KMS-11 (cell line): ENCODE results near the gene PAX3.

ENCODE experiments used
- H2AFZ ChIP-seq: fragments of 200-600 bp; sonication (generic); 2 replicates; pipeline ENCODE4 v1.6.1; 2016; ENCODE audit warnings: antibody characterized with exemption, mixed run types, low read depth
- H3K27ac ChIP-seq: fragments of 200-600 bp; sonication (generic); 2 replicates; pipeline ENCODE4 v1.6.1; 2016; ENCODE audit warnings: mild to moderate bottlenecking, mixed run types
- H3K27me3 ChIP-seq: fragments of 200-600 bp; sonication (generic); 2 replicates; pipeline ENCODE4 v1.6.1; 2017; ENCODE audit warnings: mild to moderate bottlenecking, low read depth, mixed run types, moderate library complexity; ENCODE audit not compliant: insufficient read depth
- H3K36me3 ChIP-seq: fragments of 200-600 bp; sonication (generic); 2 replicates; pipeline ENCODE4 v1.6.1; 2017; ENCODE audit warnings: mild to moderate bottlenecking, mixed run types; ENCODE audit not compliant: insufficient read depth
- H3K4me1 ChIP-seq: fragments of 200-600 bp; sonication (generic); 2 replicates; pipeline ENCODE4 v1.6.1; 2016; ENCODE audit warnings: mild to moderate bottlenecking, low read depth, mixed run types; ENCODE audit not compliant: poor library complexity, severe bottlenecking
- H3K4me2 ChIP-seq: fragments of 200-600 bp; sonication (generic); 2 replicates; pipeline ENCODE4 v1.7.0; 2016; ENCODE audit warnings: mild to moderate bottlenecking, mixed run types
- H3K4me3 ChIP-seq: fragments of 200-600 bp; sonication (generic); IDR thresholded peaks from 2 replicates; pipeline ENCODE4 v1.6.1; 2017; ENCODE audit warnings: low read depth, low read length, mixed read lengths; ENCODE audit not compliant: insufficient read depth
- H3K79me2 ChIP-seq: fragments of 200-600 bp; sonication (generic); 2 replicates; pipeline ENCODE4 v1.6.1; 2016; ENCODE audit warnings: low read depth, mixed run types; ENCODE audit not compliant: insufficient read depth
- H3K9ac ChIP-seq: fragments of 200-600 bp; sonication (generic); 2 replicates; pipeline ENCODE4 v1.6.1; 2016; ENCODE audit warnings: mild to moderate bottlenecking, mixed run types
- H4K20me1 ChIP-seq: fragments of 200-600 bp; sonication (generic); 2 replicates; pipeline ENCODE4 v1.6.1; 2016; ENCODE audit warnings: mild to moderate bottlenecking, mixed run types; ENCODE audit not compliant: insufficient read depth
- TF ChIP-seq, protein P1 (sequence below): fragments of 200-600 bp; sonication (generic); conservative IDR thresholded peaks from 2 replicates; pipeline ENCODE4 v1.6.1; 2017; ENCODE audit warnings: low read depth, mild to moderate bottlenecking, antibody characterized with exemption, low read length, moderate library complexity, mixed read lengths

The PAX3 gene

DNA sequence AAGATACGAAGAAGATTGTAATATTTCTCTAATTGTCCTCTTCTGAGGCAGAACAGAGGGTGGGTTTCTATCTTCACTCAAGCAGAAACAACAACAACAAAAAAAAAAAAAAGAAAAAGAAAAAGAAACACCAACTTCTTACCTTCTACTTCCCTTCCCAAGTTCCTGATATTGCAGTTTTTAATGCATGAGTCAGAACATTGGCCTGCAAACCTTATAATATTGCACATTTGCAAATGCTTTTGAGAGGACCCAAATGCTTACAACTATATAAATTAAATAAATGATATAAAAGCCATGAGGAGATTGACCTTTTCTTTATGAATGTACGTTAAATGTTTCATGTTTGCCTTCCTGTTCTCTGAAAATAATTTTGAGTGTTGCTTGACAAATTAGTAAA lies 37.3 kb downstream of the PAX3 start:
- Histone ChIP-seq H3K36me3 (no peaks in the 10 kb centered on the region), H3K4me2 (no peak overlapping the region), H3K27me3 (no peaks in the 10 kb centered on the region), H3K79me2 (no peaks in the 10 kb centered on the region), H3K27ac (no peak overlapping the region), H3K4me1 (no peaks in the 10 kb centered on the region), H3K9ac (no peak overlapping the region), H3K4me3 (no peak overlapping the region), H4K20me1 (no peaks in the 10 kb centered on the region), H2AFZ (no peak overlapping the region)
- TF ChIP-seq, protein P1, sequence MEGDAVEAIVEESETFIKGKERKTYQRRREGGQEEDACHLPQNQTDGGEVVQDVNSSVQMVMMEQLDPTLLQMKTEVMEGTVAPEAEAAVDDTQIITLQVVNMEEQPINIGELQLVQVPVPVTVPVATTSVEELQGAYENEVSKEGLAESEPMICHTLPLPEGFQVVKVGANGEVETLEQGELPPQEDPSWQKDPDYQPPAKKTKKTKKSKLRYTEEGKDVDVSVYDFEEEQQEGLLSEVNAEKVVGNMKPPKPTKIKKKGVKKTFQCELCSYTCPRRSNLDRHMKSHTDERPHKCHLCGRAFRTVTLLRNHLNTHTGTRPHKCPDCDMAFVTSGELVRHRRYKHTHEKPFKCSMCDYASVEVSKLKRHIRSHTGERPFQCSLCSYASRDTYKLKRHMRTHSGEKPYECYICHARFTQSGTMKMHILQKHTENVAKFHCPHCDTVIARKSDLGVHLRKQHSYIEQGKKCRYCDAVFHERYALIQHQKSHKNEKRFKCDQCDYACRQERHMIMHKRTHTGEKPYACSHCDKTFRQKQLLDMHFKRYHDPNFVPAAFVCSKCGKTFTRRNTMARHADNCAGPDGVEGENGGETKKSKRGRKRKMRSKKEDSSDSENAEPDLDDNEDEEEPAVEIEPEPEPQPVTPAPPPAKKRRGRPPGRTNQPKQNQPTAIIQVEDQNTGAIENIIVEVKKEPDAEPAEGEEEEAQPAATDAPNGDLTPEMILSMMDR = no peak

DNA sequence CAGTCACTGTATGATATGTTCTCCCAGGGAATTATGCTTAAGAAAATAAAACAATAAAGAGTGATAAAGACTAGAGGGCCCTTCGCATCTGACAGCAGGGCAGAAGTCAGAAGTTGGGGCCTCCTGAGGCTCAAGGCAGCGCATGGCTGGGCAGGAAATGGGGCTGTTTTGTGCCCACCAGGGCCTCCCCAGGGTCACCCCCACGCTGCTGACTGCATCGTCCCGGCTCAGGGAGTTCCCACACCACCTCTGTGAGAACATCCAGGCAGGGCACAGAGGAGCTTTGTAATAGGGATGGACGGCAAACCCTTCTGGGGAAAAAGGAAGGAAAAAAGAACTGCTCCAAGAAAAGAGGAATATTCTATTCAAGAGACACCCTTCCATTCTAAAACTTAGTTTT lies 41.2 kb downstream of the PAX3 start:
- H4K20me1 ChIP-seq = no peaks in the 10 kb centered on the region
- H3K27me3 ChIP-seq = no peaks in the 10 kb centered on the region
- H3K4me2 ChIP-seq = no peak overlapping the region
- no peaks in the 10 kb centered on the region for H3K36me3 ChIP-seq
- TF ChIP-seq, protein P1 = no peak
- no peak overlapping the region for H3K27ac ChIP-seq
- H3K9ac ChIP-seq = no peak overlapping the region
- no peaks in the 10 kb centered on the region for H3K79me2 ChIP-seq
- H3K4me3 ChIP-seq = no peak overlapping the region
- no peak overlapping the region for H2AFZ ChIP-seq
- H3K4me1 ChIP-seq = no peaks in the 10 kb centered on the region

DNA sequence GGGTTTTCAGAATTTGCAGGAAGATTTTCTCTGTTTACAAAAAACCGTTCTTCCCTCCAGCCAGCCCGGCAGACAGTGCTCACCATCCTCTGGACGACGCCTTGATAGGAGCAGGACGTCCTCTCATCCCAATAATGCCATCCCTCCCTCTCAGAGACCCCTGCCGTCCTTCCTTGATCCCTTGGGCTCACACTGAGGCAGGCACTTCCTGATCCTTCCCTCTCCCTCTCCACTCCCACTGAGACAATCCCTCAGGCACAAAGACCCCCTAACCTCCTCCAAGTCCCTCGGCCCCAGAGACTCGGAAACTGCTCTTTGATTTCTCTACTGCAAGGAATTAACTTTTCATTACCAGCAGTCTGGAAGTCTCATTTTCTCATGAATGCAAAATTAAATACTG lies 42.5 kb downstream of the PAX3 start:
- no peaks in the 10 kb centered on the region for H3K4me1 ChIP-seq
- H3K9ac ChIP-seq = no peak overlapping the region
- no peak overlapping the region for H3K4me3 ChIP-seq
- H3K79me2 ChIP-seq = no peaks in the 10 kb centered on the region
- no peaks in the 10 kb centered on the region for H3K27me3 ChIP-seq
- H3K36me3 ChIP-seq = no peaks in the 10 kb centered on the region
- no peaks in the 10 kb centered on the region for H4K20me1 ChIP-seq
- TF ChIP-seq, protein P1 = no peak
- H3K27ac ChIP-seq = no peak overlapping the region
- no peak overlapping the region for H3K4me2 ChIP-seq
- no peak overlapping the region for H2AFZ ChIP-seq

DNA sequence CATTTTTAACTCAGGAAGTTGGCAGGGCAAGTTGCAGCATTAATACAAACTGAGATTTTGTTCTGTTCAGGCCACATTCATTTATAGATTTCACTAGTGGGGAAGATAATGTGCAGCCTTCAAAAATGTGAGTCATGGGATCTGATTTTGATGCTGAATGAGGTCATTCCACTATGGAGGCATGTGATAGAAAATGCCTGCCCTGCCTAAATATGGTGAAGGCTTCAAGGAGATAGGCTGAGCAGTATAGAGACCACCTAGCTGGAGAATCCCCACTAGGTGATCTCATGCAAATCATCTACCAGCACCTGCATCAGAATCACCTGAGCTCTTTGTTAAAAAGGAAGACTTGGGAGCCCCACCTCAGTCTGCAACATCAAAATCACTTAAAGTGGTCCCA lies 43.7 kb downstream of the PAX3 start:
- Histone ChIP-seq H3K27me3 (no peaks in the 10 kb centered on the region), H2AFZ (no peak overlapping the region), H4K20me1 (no peaks in the 10 kb centered on the region), H3K79me2 (no peaks in the 10 kb centered on the region), H3K4me1 (no peaks in the 10 kb centered on the region), H3K27ac (no peak overlapping the region), H3K4me2 (no peak overlapping the region), H3K9ac (no peak overlapping the region), H3K36me3 (no peaks in the 10 kb centered on the region), H3K4me3 (no peak overlapping the region)
- TF ChIP-seq, protein P1 = no peak

DNA sequence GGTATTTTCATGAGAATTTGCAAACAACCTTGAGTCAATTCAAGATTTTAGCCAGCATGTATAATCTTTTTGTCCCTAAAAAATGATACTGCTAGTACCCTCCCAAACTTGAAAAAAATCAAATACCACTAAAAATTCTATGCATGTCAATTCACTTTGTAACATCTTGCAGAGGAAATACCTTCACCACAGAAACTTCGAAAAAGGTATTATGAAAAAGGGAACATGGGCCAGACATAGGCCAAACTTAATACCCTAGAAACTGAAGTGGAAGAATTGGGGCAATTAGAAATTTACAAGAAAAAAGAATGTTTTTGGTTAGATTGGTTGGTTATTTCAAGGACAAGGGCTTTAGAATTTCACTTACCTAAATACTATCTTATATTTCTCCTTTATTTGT lies 48.5 kb downstream of the PAX3 start:
- Histone ChIP-seq H4K20me1 (no peaks in the 10 kb centered on the region), H2AFZ (no peak overlapping the region), H3K4me2 (no peak overlapping the region), H3K4me3 (no peak overlapping the region), H3K4me1 (no peaks in the 10 kb centered on the region), H3K9ac (no peak overlapping the region), H3K79me2 (no peaks in the 10 kb centered on the region), H3K27ac (no peak overlapping the region), H3K27me3 (no peaks in the 10 kb centered on the region), H3K36me3 (no peaks in the 10 kb centered on the region)
- TF ChIP-seq, protein P1 = no peak
